ENCODE measurements around the gene GRAMD2B.
"Not testable (repeated sequence)": the region's sequence is repeated elsewhere in the genome, so short reads cannot be mapped to it uniquely, and the experiment has no call there.

GRAMD2B gene

DNA sequence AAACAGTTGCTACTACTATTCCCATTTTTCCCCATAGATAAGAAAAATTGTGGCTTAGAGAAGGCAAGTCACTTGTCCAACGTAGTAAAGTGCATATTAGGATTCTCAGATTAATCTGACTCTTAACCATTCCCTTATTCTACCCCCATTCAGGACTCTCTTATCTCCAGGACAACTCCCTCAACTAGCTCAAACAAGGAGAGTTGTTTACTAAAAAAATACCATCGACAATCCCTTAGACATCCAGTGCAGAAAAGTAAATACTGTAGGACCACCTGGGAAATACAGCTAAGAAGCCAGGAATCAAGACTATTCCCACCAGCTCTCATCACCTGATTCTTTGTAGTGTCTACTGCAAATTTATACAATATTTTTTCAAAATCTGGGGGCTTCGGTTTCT is 9.4 kb upstream of the GRAMD2B start:
- DNase-seq = no peak

GRCh38 chr5:126414874-126415502 is 8.2 kb upstream of the GRAMD2B start:
- DNase-seq = no peak

DNA sequence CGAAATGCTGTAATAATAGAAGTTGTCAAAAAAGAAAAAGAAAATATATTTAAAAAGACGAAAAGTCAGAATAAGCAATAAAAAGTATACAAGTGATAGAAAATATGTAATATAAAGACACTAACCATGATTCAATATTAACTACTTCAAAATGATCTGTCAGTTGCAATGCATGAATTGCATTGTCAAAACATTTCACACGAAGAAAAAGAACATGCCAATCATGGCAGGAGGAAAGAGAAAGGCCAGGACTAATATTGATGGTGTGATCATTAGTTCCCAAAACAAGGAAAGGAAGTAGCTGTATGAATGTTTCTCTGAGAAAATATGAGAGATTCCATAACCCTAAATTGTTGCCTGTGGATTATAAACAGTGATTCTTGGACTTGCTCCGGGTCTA is 7.4 kb upstream of the GRAMD2B start:
- DNase-seq = no peak

DNA sequence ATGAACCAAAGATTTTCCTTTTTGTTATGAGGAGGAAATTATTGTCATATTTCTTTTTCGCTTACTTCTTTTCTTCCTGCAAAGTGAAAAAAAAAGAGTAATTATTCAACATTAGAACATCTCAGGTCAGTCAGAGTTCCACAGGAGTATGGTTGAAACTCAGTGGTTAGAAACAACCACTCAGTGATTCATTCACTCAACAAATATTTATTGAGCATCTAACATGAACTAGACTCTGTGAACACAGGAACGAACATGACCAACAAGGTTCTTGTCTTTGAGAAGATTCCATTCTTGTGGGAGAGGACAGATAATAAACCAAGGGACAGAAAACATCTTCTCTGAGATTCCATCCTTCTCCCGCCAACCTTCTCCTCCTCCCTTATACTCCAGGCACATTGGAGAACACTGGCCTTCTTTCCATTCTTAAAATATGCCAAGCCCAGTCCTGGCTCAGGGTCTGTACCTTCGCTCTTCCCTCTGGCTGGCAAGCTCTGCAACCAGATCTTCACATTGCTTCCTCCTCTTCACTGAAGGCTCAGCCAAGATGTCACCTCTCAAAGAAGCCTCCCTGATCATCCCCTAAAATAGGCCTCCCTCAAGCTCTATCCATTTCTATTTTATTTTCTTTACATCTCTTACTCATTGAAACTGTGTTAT is 6.8 kb upstream of the GRAMD2B start:
- no peak for DNase-seq

GRCh38 chr5:126417178-126417577 is 6.0 kb upstream of the GRAMD2B start:
- DNase-seq = no peak

DNA sequence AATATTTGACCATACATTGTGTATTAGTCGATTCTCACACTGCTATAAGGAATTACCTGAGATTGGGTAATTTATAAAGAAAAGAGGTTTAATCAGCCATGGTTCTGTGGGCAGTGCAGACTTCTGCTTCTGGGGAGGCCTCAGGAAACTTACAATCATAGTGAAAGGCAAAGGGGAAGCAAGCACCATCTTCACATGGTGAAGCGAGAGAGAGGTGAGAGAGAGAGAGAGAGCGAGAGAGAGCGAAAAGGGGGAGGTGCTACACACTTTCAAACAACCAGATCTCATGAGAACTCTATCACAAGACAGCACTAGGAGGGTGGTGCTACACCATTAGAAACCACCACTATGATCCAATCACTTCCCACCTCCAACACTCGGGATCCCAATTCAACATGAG is 4.1 kb upstream of the GRAMD2B start:
- DNase-seq = no peak

DNA sequence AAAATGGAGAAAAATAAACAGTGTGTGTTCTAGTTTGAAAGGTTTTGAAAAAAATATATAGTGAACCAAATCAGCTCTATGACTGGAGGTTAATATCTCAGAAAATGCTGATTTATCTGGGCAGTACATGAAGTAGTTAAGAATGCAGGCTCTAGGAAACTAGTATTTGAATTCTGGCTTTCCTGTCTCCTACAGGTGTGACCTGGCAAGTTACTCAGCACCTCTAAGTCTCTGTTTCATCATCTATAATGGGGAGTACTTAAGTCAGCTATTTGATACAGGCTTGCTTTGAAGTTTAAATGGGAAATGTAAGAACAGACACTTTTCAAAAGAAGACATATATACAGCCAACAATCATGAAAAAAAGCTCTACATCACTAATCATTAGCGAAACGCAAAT is 5.2 kb downstream of the GRAMD2B start:
- DNase-seq = no peak

DNA sequence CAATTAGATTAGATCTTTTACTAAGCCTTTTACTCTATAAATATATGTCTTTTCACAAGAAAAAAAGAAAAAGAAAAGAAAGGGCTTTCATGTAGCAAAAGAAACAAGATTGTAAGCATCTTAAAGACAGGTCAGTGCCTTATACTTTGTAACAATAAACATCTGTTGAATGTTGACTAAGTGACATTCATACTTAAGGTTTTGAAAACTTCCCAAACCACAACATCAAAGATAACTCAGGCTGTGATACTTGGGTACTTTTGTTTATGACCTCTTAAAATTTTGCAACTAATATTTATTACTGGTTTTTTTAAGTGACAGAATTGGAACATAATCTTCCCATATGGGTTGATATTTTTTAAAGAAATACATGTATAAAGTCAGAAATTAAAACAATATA is 7.4 kb downstream of the GRAMD2B start:
- DNase-seq = no peak

DNA sequence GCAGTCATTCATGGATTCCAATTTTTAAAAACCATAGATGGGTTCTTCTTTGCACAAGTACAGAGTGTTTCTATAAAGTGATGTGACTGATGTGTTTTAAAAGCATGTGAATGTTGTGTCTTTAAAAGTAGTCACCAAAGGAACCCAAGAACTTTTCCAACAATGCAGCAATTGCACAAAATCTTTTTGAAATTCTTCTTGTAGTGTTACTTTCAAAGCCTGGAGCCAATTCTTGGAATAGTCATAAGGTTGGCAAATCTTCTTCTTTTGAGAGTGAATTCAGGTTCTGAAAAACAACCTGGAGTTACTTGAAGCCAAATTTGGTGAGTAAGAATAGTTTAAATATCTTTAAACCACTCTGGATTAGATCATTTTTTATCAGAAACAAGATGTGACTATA is 10.5 kb downstream of the GRAMD2B start:
- no peak for DNase-seq

- no peak for DNase-seq
These were observed 12.1 kb downstream of the GRAMD2B start for GRCh38 chr5:126435261-126435660.

DNA sequence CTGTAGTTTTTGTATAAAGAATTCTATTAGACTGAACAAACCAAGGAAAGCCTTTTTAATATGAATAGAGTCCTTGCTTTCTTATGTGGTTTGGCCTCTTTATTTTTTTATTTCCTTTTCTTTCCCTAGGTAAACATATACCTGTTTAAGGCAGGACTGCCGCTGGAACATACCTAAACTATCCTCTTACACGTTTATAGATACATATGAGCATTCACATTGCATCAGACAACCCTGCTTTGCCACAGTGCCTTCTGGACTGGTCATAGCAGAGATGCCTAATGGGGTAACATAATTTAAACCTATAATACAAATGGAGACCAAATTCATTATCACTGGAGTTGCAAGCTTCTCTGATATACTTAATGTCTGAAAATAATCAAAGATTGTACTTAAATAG is 12.5 kb downstream of the GRAMD2B start:
- no peak for DNase-seq

- DNase-seq = no peak
These were observed 14.5 kb downstream of the GRAMD2B start for GRCh38 chr5:126437721-126438120.

GRCh38 chr5:126438267-126438666 is 15.1 kb downstream of the GRAMD2B start:
- no peak for DNase-seq

DNA sequence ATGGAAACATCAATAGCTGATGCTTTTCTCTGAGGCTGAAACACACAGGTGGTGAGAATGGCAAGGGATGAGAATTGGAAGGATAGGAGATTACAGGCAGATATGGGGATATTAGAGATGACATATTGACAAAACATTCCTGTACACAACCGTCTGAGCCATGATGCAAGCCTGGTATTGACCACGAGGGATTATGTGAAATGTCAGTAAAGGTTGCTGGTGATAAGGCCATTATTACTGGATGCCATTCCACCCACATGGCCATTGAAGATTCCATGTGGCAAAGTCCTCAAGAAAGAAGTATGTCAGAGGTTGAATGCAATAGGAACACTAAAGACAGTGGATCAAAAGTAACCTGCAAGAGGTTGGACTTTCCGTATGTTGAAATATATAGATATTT is 15.7 kb downstream of the GRAMD2B start:
- no peak for DNase-seq

DNA sequence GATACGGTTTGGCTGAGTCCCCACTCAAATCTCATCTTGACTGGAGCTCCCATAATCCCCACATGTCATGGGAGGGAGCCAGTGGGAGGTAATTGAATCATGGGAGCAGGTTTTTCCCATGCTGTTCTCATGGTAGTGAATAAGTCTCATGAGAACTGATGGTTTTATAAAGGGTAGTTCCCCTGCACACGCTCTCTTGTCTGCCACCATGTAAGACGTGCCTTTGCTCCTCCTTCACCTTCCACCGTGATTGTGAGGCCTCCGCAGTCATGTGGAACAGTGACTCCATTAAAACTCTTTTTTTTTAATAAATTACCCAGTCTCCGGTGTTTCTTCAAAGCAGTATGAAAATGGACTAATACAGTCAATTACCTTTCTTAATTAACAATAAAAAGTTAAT is 16.5 kb downstream of the GRAMD2B start:
- DNase-seq = not testable (repeated sequence)

DNA sequence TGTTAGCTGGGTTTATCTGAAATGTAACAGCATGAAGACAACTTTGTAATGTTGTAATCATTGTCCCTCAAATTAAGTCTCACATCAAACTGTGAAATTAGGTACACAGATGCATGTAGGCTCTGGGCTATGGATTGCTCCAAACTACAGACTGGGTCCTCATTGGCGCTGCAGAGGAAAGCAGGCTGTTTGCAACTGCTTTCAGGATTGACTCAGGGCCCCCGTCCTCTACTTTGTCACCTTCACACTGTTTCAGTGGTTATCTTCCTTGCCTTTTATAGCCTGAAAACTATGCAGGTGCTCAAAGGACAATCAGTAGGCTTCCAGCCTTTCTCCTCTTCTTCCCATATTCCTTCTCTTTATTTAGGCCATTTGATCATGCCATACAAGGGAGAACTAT is 18.0 kb downstream of the GRAMD2B start:
- DNase-seq = no peak

DNA sequence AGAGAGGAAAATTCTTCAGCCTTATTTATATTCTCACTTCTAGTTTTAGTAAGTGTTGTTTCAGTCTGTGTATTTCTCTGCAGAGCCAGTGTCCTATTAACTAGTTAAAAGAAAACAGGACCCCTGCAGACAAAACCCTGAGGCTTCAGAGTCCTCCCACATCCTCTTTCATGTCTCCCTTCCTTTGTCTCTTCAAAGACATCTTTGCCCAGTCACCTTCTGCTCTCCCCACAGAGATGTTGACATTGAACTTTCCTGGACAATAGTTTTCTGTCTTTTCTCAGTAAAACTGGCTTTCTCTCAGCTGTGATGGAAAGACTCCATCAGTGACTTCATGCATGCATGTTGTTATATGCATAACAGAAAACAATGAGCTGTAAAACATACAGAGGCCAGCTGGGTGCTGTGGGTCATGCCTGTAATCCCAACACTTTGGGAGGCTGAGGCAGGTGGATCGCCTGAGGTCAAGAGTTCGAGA is 20.2 kb downstream of the GRAMD2B start:
- DNase-seq = peak; percentile 46

- DNase-seq = no peak
These were observed 20.9 kb downstream of the GRAMD2B start for GRCh38 chr5:126444137-126444536.

DNA sequence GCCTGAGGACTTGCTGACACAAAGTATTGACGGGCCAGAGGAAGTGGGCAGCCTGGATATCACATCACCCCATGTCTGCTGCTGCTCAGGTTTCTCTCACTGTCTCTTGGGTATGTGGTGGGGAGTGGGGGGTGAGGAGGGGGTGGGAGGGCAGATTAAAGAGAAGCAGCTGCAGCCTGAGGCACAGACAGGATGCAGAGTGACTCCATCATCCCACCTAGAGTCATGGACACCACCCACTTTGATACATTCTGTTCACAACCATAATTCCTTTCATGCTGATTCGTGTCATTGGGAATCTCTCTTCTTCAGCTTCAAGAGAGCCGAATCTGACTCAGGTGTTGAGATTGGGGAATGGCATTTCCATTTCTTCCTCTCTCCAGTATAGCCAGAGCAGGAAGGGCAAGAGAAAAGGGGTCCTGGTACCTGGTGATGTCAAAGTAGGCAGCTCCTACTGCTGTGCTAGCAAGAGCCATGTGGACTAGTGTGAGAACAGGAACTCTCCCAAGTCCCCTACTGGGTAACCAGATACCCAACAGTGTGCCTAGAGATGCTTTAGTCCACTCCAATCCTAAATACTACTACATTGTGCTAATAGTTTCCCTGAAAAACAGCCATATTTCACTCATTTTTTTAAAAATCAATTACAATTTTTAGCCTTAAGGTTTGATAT is 22.4 kb downstream of the GRAMD2B start:
- no peak for DNase-seq

DNA sequence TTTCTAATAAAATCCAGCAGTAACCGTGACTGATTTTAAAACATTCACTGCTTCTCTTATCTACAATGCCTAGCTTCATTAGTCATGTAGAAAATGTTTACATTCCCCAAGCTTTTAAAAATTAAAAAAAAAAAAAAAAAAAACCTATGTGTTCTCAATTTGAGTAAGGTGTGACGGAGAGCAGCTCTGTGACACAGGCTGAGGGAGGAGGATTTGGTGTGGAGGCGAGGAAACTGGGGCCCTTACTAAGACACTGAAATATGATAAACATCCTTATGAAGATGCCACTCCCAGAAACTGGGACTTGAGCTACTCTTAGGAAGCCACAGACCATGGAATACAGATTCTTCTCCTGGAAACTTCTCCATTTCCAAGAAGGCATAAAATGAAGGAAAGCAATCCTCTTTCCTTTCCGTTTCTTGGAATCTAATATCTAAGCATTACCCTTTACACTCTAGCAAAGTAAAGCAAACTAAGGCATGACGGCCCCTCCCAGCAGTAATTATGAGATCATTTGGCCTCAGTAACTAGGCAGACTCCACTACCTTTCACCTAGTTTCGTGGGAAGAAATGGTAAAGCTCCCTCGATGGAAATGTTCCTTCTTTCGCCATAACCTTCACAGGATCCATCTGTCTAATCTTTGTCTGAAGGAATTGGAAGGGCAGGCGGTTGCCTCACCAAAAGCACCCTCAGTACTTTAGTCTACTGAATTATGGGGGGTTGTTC is 23.5 kb downstream of the GRAMD2B start:
- DNase-seq = no peak

DNA sequence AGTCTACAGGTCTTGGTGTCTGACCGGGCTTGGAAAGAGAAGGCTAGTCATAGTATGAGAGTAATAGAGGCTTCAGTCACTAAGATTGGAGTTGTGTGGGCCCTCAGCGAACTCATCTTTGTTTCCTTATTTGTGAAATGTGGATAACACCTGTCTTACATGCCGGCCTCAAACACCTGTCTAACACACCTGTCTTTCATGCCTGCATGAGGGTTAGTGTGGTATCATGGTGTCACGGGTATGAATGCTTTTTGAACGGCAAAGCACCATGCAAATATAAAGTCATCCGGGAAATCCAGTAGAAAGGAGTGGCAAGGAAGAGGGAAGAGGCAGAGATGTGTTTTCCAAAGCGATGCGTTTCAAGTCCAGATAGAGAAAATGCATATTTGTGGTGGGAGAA is 25.5 kb downstream of the GRAMD2B start:
- peak; percentile 49 for DNase-seq

GRCh38 chr5:126449751-126450271 is 26.6 kb downstream of the GRAMD2B start:
- no peak for DNase-seq

GRCh38 chr5:126450346-126450745 is 27.1 kb downstream of the GRAMD2B start:
- DNase-seq = no peak
